ENCODE results near the gene M1AP. TPM values are rescaled to one million over a fixed set of nuclear protein-coding genes. Genes with fewer than 3 reads are reported as not detected.

The M1AP gene, protein sequence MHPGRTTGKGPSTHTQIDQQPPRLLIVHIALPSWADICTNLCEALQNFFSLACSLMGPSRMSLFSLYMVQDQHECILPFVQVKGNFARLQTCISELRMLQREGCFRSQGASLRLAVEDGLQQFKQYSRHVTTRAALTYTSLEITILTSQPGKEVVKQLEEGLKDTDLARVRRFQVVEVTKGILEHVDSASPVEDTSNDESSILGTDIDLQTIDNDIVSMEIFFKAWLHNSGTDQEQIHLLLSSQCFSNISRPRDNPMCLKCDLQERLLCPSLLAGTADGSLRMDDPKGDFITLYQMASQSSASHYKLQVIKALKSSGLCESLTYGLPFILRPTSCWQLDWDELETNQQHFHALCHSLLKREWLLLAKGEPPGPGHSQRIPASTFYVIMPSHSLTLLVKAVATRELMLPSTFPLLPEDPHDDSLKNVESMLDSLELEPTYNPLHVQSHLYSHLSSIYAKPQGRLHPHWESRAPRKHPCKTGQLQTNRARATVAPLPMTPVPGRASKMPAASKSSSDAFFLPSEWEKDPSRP
- 0.12 and 0.16 TPM in 2 replicates for total RNA-seq

DNA sequence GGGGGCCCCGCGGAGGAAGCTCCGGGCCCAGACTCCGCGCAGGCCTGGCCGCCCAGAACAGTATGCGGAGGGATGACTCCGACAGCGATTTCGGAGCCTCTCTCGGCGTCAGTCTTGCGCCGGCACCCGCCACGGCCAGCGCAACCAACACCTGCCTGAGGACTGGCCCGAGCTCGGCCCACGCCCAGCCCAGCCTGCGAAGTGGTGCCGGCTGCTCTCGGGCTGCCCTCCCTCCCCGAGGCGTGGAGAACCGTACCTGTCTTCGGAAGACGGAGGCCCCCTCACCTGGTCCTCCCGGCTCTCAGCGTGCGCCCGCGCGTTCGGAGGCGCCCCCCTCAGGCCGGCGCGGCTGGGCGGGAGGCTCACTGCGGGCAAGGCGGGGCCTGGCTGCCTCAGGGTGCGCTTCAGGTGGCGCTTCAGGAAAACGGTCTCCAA lies at the start of gene M1AP:
TSS of gene M1AP (minus strand) at position 322 of the 435 bp plus-strand sequence. CDS start 8,055 bp downstream, outside the sequence.

DNA sequence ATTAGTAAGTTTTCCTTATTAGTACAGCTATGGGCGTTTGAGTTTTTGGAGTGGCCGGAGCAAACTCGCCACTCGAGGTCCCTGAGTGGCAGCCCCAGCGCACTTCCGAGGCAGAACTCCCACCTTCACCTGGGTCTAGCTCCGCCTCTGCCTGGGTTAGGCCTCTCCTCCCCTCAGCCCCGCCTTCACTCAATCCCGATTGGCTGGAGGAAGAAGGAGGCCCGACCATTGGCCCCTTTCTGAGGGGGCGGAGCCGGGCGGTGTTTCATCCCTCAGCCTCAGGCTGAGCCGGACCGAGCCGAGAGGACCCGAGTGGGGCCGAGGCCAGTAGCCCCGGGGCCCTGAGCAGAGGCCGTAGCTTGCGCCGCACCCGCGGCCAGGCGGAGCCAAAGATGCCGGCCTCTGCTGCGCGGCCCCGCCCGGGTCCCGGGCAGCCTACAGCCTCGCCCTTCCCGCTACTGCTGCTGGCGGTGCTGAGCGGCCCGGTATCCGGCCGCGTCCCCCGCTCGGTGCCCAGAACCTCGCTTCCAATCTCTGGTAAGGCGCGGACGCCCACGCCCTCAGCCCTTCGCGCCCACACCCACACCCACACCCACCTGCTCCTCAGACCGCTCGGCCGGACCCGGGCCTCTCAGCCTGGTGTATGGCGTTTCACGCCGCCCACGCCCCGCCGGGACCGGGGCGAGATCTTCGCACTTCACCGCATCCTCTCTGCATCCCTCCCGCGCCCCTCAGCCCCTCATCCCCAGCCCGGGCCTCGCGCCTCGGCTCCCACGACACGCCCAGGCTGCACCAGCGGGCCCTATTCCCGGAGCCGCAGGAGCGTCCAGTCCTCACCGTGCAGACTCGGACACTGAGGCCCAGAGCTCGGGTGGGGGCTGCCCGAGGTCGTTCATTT lies 6.1 kb upstream of the M1AP start, which contains the start of gene SEMA4F:
TSS of gene SEMA4F (plus strand) at position 263 of the 898 bp plus-strand sequence. CDS start at position 393, 130 bp downstream.

DNA sequence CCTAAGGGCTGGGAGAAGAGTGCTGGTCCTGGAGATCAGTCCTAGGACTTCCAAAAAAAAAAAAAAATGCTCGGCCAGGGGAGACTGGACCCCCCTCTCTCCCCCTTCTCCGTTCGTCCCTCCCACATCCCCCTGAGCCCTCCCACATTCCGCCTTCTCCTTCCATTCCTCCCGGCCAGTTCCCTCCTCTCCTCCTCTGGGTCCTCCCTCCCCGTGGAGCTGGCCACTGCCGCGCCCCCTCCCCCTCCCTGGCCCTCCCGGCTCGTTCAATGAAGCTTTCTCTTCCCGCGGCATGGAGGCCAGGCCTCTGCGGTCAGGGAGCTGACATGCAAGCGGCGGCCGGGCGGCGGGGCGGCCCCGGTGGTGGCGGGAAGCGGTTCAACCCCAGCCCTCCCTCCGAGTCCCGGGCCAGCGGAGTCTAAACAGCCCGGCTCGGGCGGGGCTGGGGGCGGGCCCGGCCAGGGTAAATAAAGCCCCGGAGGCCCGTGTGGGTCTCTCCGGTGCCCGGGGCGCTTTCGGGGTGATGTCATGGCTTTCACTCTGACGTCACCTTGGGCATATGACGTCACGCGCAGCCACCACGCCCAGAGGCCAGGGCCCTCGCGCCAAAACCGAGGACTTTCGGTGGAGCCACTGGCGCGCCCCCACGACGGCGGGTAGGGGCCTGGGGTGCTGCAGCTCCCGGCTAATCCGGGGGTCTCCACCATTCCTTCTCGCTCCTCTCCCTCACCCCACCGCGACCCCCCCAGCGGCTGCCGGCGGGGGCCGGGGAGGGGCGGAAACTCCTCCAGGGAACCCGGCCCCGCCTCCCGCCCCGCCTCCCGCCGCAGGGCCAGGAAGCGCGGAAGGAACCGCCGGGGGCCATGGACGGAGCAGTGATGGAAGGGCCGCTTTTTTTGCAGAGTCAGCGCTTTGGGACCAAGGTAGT lies 94.0 kb downstream of the M1AP start, which contains the start of the genes DOK1 and LOXL3:
TSS of gene DOK1 (plus strand) at position 829 of the 928 bp plus-strand sequence. CDS start at position 864, 35 bp downstream.
TSS of gene LOXL3 (minus strand) at position 51 of the 928 bp plus-strand sequence. CDS start 1,308 bp downstream, outside the sequence.

DNA sequence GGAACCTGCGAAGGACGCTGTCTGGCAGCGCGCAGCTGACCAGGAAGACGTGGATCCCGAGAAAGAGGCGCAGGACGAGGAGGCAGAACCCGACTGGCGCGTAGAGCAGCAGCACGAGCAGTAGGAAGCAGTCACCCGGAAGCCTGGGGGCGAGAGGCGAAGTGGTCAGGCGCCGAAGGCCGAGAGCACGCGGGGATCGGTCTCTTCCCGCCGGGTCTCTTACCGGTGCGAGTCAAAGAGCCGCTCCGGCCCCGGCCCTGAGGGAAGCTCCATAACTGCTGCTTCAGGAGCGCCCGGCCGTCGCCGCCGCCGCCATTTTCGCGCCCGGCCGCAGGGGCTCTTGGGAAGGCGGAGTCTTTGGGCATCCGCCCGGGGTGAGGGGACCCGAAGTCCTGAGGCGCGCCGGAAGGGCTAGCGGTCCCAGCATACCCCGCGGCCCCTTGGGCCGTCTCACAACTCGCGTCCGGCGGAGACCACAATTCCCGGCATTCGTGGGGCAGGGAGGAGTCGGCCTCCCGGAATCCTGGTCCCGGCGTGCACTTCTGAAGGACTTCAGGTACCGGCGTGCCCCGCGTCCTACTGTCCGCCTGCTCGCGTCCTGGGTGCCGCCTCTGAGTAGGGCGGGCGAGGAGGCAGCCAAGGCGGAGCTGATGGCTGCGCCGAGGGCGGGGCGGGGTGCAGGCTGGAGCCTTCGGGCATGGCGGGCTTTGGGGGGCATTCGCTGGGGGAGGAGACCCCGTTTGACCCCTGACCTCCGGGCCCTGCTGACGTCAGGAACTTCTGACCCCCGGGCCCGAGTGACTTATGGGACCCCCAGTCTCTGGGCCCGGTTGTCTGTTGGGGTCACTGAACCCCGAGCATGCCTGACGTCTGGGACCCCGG lies 118.5 kb downstream of the M1AP start, which contains the start of the genes AUP1 and HTRA2:
TSS of gene AUP1 (minus strand) at position 350 of the 882 bp plus-strand sequence. CDS start at position 273, 77 bp downstream.
TSS of gene HTRA2 (plus strand) at position 577 of the 882 bp plus-strand sequence. CDS start at position 651, 74 bp downstream.

DNA sequence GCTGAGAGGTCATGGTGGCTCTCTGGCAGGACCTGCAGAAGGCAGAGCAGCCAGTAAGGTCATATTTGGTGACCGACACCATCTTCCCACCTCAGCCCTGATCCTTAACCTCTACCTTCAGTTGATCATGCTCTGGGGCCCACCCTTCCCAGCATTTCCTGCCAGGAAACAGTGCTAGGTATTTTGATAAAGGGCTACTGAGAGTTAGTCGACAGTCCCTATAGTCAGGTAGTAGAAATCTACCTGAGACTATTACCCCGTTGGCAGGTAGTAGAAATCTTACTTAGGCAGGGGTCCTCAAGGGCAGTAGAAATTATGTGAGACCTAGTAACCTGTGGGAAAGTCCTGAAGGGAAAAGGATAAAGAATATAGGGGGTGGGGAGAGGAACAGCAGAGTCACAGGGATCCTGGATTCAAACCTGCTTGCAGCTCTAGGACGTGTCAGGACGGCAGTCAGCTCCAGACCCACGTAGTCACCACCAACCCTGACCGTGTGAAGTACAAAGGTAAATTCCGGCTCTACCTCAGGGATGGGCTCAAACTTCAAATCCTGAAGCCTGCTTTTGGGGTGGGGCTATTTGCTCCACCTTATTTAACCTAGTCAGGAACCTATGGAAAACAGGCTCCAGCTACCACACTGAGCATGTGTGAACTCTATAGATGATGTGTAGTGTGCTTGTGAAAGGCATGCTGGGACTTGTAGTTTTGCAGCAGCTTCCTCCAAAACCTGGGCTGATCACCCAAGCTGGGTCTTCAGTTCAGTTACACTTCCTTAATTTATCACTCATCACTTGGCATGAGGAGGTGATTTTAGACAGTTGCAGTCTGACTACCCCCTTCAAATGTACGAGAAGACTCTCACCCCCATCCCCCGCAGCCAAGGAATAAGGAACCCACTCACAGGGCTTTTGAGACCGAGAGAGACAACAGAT lies 122.1 kb downstream of the M1AP start, which contains the start of gene DQX1:
TSS of gene DQX1 (minus strand) at position 515 of the 932 bp plus-strand sequence. CDS start at position 13, 502 bp downstream.

DNA sequence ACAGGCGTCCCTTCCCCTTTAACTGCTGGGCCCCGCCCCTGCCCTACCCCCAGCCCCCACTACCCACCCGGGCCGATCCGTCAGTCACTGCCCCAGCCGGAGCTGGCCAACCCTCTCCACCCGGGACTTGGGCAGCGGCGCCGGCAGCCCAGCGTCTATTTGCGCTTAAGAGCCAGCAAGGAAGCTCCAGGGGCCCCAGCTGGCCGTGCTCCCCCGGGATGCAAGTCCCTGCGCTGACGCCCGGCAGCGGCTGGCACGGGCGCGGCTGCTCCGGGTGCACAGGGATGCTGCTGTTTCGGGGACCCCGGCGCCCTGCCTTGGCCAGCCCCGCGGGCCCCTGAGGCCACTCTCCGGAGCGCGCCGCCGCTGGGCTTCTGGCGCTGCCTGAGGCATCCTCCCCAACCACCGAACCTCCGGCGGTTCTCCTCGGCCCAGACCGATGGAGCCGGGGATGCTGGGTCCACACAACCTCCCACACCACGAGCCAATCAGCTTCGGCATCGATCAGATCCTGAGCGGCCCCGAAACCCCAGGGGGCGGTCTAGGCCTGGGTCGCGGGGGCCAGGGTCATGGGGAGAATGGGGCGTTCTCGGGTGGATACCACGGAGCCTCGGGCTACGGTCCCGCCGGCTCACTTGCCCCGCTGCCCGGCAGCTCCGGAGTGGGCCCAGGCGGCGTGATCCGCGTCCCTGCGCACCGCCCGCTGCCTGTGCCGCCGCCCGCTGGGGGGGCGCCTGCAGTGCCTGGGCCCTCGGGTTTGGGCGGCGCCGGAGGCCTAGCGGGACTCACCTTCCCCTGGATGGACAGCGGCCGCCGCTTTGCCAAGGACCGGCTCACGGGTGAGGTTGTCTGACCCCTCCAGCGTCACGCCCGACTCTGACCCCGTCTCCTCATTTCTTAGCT lies 133.5 kb downstream of the M1AP start, which contains the start of gene TLX2:
TSS of gene TLX2 (plus strand) at position 83 of the 903 bp plus-strand sequence. CDS start at position 440, 357 bp downstream.

Other genes starting within 250 kb of the M1AP start
- gene C2orf81, start 226.7 kb downstream of the M1AP start, total RNA-seq = 3.1 and 3.8 TPM in 2 replicates
- 20.3 and 25.6 TPM in 2 replicates for gene WDR54, start 226.6 kb downstream of the M1AP start, total RNA-seq
- 19.2 and 21.7 TPM in 2 replicates for gene RTKN, start 206.4 kb downstream of the M1AP start, total RNA-seq
- 12.8 and 23.1 TPM in 2 replicates for gene INO80B, start 193.2 kb downstream of the M1AP start, total RNA-seq
- 42.7 and 54.3 TPM in 2 replicates for gene WBP1, start 189.9 kb downstream of the M1AP start, total RNA-seq
- 48.5 and 63.1 TPM in 2 replicates for gene MOGS, start 182.9 kb downstream of the M1AP start, total RNA-seq
- 19.3 and 21.6 TPM in 2 replicates for gene MRPL53, start 175.7 kb downstream of the M1AP start, total RNA-seq
- gene CCDC142, start 165.3 kb downstream of the M1AP start, total RNA-seq = 17.7 and 27.6 TPM in 2 replicates
- 17.0 and 19.0 TPM in 2 replicates for gene TTC31, start 165.2 kb downstream of the M1AP start, total RNA-seq
- gene LBX2, start 148.7 kb downstream of the M1AP start, total RNA-seq = 1.9 and 2.1 TPM in 2 replicates
- gene PCGF1, start 140.6 kb downstream of the M1AP start, total RNA-seq = 28.4 and 34.1 TPM in 2 replicates
- gene TLX2, start 133.9 kb downstream of the M1AP start, total RNA-seq = not detected in 2 replicates
- gene DQX1, start 122.1 kb downstream of the M1AP start, total RNA-seq = 0.16 TPM in 1 of 2 replicates, not detected in the other
- gene AUP1, start 118.6 kb downstream of the M1AP start, total RNA-seq = 65.1 and 68.2 TPM in 2 replicates
- 41.3 and 42.7 TPM in 2 replicates for gene HTRA2, start 118.4 kb downstream of the M1AP start, total RNA-seq
- 14.7 and 20.6 TPM in 2 replicates for gene LOXL3, start 94.4 kb downstream of the M1AP start, total RNA-seq
- gene DOK1, start 93.6 kb downstream of the M1AP start, total RNA-seq = 31.0 and 31.3 TPM in 2 replicates
- gene SEMA4F, start 5.9 kb upstream of the M1AP start, total RNA-seq = 9.7 and 10.1 TPM in 2 replicates
- 33.5 and 54.0 TPM in 2 replicates for gene HK2, start 185.8 kb upstream of the M1AP start, total RNA-seq